Measurements from ENCODE around the gene SYCP3. TPM values are rescaled to one million over a fixed set of nuclear protein-coding genes. Genes with fewer than 3 reads are reported as not detected.

Gene SYCP3
- total RNA-seq, 1 experiment from 2014 or later = 0.19 TPM

DNA sequence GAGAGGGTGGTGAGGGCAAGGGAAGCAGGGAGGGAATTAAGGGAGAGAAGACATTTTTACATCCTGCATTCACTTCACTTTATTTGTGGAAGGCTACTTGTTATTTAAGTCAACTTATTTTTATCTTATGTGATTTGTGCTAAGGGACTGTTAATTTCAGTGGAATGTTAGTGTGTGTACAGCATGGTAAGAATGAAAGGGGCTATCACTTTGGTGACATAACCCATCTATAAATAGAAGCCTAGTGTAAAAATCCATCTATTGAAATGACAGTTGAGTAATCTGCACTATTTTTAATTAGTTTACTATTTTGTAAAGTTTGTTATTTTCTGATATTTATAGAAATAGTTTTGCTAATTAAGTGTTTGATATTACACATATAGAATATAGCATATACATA is 58.6 kb downstream of the SYCP3 start:
- no peak for TF ChIP-seq EZH2 (IDR thresholded peaks at IDR 0.05; ENCODE audit: borderline replicate concordance, low read depth, low read length, poor library complexity, severe bottlenecking)
- TF ChIP-seq, protein P1, sequence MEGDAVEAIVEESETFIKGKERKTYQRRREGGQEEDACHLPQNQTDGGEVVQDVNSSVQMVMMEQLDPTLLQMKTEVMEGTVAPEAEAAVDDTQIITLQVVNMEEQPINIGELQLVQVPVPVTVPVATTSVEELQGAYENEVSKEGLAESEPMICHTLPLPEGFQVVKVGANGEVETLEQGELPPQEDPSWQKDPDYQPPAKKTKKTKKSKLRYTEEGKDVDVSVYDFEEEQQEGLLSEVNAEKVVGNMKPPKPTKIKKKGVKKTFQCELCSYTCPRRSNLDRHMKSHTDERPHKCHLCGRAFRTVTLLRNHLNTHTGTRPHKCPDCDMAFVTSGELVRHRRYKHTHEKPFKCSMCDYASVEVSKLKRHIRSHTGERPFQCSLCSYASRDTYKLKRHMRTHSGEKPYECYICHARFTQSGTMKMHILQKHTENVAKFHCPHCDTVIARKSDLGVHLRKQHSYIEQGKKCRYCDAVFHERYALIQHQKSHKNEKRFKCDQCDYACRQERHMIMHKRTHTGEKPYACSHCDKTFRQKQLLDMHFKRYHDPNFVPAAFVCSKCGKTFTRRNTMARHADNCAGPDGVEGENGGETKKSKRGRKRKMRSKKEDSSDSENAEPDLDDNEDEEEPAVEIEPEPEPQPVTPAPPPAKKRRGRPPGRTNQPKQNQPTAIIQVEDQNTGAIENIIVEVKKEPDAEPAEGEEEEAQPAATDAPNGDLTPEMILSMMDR (conservative IDR thresholded peaks at IDR 0.05; ENCODE audit: low read depth, low read length) = no peak
- Histone ChIP-seq H3K4me1 (ENCODE audit: insufficient read depth, low read length, poor library complexity, severe bottlenecking) (peaks cover 6% of the 10 kb centered on the region), H3K27me3 (replicated peaks; ENCODE audit: insufficient read depth, low read depth, low read length, poor library complexity) (no peaks in the 10 kb centered on the region), H3K27ac (ENCODE audit: low read depth, low read length, poor library complexity, severe bottlenecking) (no peak overlapping the region), H3K36me3 (ENCODE audit: insufficient read depth, low read length, poor library complexity, severe bottlenecking) (no peaks in the 10 kb centered on the region), H3K9me3 (ENCODE audit: low read depth, low read length, poor library complexity, severe bottlenecking) (no peaks in the 10 kb centered on the region), H3K4me3 (ENCODE audit: low read depth, low read length, poor library complexity, severe bottlenecking) (no peak overlapping the region)
- intact Hi-C loops (cut with micrococcal nuclease; ENCODE audit: unreplicated experiment) = no loop called here
- ChIA-PET POLR2A (ENCODE audit: low non-redundant PET) (no interaction called here), CTCF (no interaction called here)
- BruUV-seq (replicated peaks) = no TSS peak
- no peak for DNase-seq (ENCODE audit: low spot score)

DNA sequence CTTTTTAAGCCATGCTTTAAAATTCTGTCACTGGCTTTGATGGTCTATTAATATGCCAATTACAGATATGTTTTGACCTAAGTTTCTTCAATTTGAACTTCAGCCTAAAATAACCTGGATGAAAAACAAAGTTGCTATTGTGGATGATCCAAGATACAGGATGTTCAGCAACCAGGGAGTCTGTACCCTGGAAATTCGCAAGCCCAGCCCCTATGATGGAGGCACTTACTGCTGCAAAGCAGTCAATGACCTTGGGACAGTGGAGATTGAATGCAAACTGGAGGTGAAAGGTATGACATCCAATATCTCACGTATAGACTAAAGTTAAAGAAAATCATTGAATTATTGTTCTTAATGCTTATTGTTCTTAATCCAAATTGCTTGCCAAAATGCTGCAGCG is 59.0 kb downstream of the SYCP3 start:
- intact Hi-C loops (cut with micrococcal nuclease; ENCODE audit: unreplicated experiment) = no loop called here
- DNase-seq (ENCODE audit: low spot score) = no peak
- Histone ChIP-seq H3K9me3 (ENCODE audit: low read depth, low read length, poor library complexity, severe bottlenecking) (no peaks in the 10 kb centered on the region), H3K27me3 (replicated peaks; ENCODE audit: insufficient read depth, low read depth, low read length, poor library complexity) (no peaks in the 10 kb centered on the region), H3K4me3 (ENCODE audit: low read depth, low read length, poor library complexity, severe bottlenecking) (no peak overlapping the region), H3K4me1 (ENCODE audit: insufficient read depth, low read length, poor library complexity, severe bottlenecking) (peaks cover 2% of the 10 kb centered on the region), H3K36me3 (ENCODE audit: insufficient read depth, low read length, poor library complexity, severe bottlenecking) (no peaks in the 10 kb centered on the region), H3K27ac (ENCODE audit: low read depth, low read length, poor library complexity, severe bottlenecking) (no peak overlapping the region)
- no TSS peak for BruUV-seq (replicated peaks)
- TF ChIP-seq EZH2 (IDR thresholded peaks at IDR 0.05; ENCODE audit: borderline replicate concordance, low read depth, low read length, poor library complexity, severe bottlenecking) = no peak
- TF ChIP-seq, protein P1 (conservative IDR thresholded peaks at IDR 0.05; ENCODE audit: low read depth, low read length) = no peak
- ChIA-PET POLR2A (ENCODE audit: low non-redundant PET) (no interaction called here), CTCF (no interaction called here)

Other genes with a start within 250 kb of the SYCP3 start
- gene MYBPC1, start 144.5 kb downstream of the SYCP3 start, total RNA-seq (2021) = 0.09 and 0.49 TPM in 2 replicates
- 30.2 and 31.6 TPM in 2 replicates for gene CHPT1, start 41.8 kb downstream of the SYCP3 start, total RNA-seq (2021)
- gene GNPTAB, start 91.5 kb upstream of the SYCP3 start, total RNA-seq (2021) = 19.9 and 21.7 TPM in 2 replicates
- gene DRAM1, start 138.1 kb upstream of the SYCP3 start, total RNA-seq (2021) = 10.3 and 10.5 TPM in 2 replicates